Stimulated activated CD8-positive, alpha-beta memory T cell treated with anti-CD3 and anti-CD28 coated beads, Interleukin-12 subunit alpha, Interleukin-12 subunit beta, amount 100 ng/mL, for 24 hours (primary cell): Measurements from ENCODE around the gene TENM3.
"Not testable (repeated sequence)": the region's sequence is repeated elsewhere in the genome, so short reads cannot be mapped to it uniquely, and the experiment has no call there.

Experiments
- DNase-seq: peaks from one replicate; pipeline ENCODE4 v3.0.0-alpha.2; 2020; ENCODE audit errors: extremely low read depth

The TENM3 gene

DNA sequence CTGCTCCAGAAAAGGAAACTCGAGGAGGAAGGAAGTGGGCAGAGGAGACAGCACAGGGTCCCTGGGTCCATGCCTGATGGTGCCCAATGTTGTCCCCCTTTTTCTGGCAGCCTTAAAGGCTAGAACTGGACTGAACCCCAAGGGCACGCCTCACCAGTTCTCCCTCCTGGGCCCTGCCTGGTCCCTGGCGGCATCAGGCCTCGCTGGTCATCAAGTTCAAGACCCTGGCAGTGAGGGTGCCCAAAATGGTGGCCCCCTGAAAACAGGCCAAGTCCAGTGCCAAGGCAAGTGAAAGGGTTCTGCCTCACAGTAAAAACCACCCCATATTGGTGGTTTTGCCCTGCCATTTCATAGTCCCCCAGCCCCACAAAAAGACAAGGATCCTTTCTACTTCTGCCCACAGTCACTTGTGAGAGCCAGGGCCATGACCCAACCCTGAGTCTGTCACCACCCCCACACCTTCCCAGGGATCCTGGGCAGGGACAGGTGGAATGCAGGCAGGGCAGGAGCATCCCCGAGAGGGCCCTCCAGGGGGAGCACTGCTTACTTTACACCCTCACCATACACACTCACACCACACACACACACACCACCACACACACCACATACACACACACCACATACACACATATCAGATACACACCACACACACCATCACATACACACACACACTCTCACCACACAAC lies 566.4 kb downstream of the TENM3 start:
- DNase-seq: no peak

DNA sequence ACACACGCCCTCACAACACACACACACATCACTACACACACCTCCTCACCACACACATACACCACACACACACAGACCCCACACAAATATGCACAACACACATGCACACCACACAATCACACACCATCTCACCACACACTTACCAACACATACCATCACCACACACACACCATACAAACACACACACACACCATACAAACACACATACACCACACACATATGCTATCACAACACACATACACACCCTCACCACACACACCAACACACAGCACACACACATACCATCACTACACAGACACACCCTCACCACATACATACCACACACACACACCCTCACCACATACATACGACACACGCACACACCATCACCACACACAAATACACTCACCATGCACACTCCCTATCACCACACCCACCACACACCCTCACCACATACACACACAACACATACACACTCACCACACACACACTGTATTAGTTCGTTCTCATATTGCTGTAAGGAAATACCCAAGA lies 567.0 kb downstream of the TENM3 start:
- no peak for DNase-seq

- DNase-seq: no peak
Observed at GRCh38 chr4:182812916-182813315, 569.7 kb downstream of the TENM3 start.

GRCh38 chr4:182814065-182814464 lies 570.9 kb downstream of the TENM3 start:
- not testable (repeated sequence) for DNase-seq

GRCh38 chr4:182818926-182819730 lies 575.9 kb downstream of the TENM3 start:
- DNase-seq: no peak

GRCh38 chr4:182819751-182820150 lies 576.5 kb downstream of the TENM3 start:
- DNase-seq: no peak

DNA sequence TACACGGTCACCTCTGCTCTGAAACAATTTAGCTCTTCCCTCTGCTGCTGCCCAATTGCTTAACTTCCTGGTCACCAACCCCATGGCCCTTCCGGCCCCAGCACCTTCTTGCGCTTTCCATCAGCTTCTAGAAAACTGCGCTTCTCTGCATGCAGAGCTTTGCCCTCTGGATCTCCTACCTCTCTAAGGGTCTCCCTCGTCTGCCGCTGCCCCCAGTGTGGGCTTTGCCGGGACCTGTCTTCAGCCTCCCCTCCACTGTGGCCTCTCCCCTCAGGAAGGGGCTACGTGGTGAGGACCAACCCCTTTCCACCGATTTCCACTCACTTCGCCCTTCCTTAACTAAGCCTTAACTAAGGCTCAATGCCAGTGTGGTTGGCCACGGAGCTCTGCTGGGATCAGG lies 579.4 kb downstream of the TENM3 start:
- DNase-seq: no peak

DNA sequence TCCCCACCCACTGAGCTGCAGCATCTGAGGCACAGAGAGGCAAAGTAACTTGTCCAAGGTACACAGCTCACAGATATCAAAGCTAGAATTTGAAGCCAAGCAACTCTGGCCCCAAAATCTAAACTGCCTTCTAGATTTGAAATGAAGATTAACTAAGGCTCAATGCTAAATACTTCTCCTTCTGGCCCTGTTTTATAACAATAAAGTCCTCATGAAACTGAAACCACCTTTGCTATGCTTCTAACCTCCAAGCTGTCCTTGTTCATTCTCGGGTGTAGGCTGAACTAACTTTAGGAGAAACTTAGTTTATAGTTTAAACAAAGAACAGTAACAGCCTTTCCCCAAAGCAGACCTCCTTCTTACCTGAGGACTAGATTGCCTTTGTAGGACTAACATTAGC lies 580.4 kb downstream of the TENM3 start:
- DNase-seq: no peak

DNA sequence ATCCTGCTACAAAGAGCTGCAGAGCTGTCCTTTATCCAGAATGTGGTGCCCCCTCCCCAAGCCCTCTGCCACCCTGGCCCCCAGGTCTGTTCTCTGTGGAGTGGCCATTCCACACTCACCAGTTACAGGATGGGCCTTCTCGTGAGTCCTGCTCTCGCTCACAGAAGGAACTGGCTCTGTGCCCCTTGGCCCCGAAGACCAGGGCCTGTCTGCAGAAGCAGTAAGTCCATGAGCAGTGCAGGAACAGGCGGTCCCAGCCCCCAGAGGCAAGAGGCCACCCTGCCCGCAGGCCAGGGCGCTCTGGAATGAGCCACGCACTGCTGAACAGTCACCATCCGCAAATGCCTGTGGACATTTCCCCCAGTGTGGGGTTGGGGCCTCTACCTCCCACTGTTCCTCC lies 581.8 kb downstream of the TENM3 start:
- DNase-seq: no peak

DNA sequence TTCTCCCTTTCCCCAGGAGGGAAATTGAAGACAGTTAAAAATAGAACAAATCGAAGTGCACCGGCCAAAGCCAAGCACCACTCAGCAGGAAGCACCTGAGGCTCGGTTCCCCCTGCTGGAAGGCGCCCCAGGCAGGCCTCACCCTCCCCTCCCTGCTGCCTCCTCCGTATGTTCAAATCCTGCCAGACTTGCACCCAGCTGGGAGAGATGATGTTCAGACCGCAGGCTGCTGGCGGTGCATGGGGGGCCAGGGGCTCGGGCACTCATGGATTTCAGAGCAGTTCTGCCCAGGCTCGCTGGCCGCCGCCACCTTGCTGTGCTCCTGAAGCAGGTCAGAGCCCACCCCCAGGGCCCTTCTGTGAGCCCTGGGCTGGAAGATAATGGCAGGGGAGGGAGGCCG lies 582.6 kb downstream of the TENM3 start:
- no peak for DNase-seq

- DNase-seq: no peak
Observed at GRCh38 chr4:182826391-182826790, 583.2 kb downstream of the TENM3 start.

DNA sequence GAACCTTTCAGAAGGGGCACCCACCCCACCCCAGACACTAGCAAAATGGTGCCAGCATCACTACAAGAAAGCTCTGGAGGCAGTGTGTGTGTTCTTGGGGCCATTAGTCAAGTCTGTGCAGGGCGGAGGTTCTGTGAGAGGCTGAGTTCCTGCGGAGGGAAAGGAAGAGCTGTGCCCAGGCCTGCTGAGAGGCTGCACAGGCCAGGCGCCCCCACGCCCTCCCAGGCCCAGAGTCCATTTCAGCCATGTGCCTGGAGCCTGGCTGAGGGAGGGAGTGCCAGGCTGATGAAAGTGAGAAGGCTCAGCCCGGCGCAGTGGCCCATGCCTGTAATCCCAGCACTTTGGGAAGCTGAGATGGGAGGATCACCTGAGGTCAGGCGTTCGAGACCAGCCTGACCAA lies 584.0 kb downstream of the TENM3 start:
- DNase-seq: no peak

GRCh38 chr4:182827954-182828353 lies 584.8 kb downstream of the TENM3 start:
- no peak for DNase-seq

DNA sequence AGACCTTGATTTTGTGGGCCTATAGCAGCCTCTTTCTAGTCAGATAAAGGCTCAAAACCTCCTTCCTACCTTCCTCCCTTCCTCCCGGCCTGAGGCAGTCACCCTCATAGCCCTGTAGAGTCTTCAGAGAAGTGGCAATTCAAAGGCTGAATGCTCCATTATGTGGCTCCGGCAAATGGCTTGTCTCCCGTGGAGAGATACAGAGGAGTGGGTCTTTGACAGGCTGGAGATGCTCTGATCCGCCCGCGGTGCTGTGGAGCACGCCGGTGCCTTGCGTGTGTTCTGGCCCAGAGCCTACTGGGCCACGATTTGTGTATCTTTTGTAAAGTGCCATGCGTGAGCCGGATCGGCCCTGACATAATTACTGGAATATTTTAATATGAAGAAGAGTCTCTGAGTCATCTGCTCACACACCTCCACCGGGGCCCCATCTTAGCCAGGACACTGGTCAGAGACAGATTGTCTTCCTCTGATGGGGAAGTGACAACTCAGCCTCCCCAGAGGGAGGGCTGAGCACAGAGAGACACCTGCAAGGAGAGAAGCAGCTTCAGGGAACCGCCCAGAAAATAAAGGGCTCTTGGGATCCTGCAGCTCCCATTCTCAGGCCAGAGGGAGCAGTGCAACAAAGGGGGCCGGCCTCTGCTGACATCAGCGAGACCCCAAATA lies 585.3 kb downstream of the TENM3 start:
- no peak for DNase-seq

GRCh38 chr4:182829196-182829595 lies 586.0 kb downstream of the TENM3 start:
- DNase-seq: no peak

- no peak for DNase-seq
Observed at GRCh38 chr4:182831376-182831775, 588.2 kb downstream of the TENM3 start.

GRCh38 chr4:182832352-182833120 lies 589.3 kb downstream of the TENM3 start:
- DNase-seq: no peak

DNA sequence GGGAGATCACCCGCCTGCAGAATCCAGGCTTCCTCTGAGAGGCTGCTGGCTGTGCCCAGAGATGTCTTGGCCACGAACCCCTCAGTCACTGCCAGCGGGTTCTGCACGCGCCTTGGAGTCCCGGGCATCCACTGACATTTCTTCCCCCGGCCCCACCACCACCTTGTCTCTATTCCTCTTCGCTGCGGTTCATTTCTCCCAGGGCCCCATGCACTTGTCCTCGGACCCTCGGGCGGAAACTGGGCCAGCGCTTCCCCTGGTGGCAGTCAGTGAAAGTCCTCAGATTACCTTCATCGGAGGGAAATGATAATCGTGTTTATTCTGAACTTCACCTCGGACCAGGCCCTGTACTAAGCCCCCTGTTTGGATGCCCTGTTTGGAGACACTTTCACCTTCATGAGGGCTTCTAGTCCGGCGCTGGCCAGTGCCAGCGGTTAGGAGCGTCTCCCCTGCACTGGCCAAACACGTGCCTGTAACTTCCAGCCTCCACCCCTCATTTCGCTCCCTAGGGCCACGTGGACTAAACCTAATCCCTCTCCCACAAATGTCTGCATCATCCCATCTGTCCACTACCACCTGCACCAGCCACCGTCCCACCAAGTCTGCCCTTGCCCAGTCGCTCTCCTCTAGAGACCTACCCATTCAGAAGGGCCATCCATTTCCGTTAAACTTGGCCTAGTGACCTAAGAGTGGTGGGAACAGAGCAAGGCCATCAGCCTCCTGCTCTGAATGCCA lies 592.0 kb downstream of the TENM3 start:
- DNase-seq: no peak

GRCh38 chr4:182837831-182838230 lies 594.6 kb downstream of the TENM3 start:
- no peak for DNase-seq

GRCh38 chr4:182838535-182838934 lies 595.3 kb downstream of the TENM3 start:
- no peak for DNase-seq

DNA sequence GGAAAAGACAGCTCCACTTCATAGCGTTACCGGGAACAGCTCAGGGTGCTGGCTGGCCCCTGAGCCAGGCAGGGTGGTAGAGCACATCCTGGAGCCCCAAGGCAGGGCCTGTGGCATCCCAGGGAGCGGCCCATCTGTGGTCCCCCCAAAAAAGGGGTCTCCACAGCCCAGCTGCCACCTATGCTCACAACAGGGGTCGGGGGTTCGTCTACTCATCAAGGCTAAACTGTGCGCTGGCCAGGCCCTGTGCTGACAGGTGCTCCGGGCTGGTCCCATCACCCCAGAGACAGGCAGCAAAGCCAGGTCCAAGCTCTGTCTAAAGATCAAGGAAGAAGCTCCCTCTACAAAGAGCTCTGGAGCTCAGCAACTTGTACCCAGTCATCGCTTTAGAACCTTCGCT lies 596.1 kb downstream of the TENM3 start:
- DNase-seq: no peak
